Measurements from ENCODE around the gene THNSL1. TPM values are rescaled to one million over a fixed set of nuclear protein-coding genes. Genes with fewer than 3 reads are reported as not detected.

THNSL1 gene
- 3.8 and 7.3 TPM in 2 replicates for total RNA-seq (2016; rRNA removed; fragmentation: Illumina TruSeq; extraction: Trizol)
- 0.30 and 0.44 TPM in 2 replicates for total RNA-seq (2016; cell fraction: cytosol; rRNA removed; fragmentation: Illumina TruSeq; extraction: Trizol; ENCODE audit: low read depth)
- 3.6 and 6.9 TPM in 2 replicates for total RNA-seq (2016; cell fraction: insoluble cytoplasmic fraction; rRNA removed; fragmentation: Illumina TruSeq; extraction: Trizol)
- 1.1 and 1.6 TPM in 2 replicates for total RNA-seq (2016; cell fraction: membrane; rRNA removed; fragmentation: Illumina TruSeq; extraction: Trizol)
- total RNA-seq (2016; cell fraction: nucleus; rRNA removed; fragmentation: Illumina TruSeq; extraction: Trizol), result 2.2 and 2.3 TPM in 2 replicates
- 1.2 and 1.3 TPM in 2 replicates for polyA plus RNA-seq (2011; rRNA removed)
- 0.52 and 0.96 TPM in 2 replicates for polyA plus RNA-seq (2011; cell fraction: cytosol; rRNA removed)
- polyA plus RNA-seq (2011; cell fraction: nucleus; rRNA removed), result 0.29 and 0.36 TPM in 2 replicates
- 1.8 and 3.0 TPM in 2 replicates for polyA plus RNA-seq (2012)
- 0.23 and 0.27 TPM in 2 replicates for polyA plus RNA-seq (2016; cell fraction: cytosol; fragmentation: Illumina TruSeq; extraction: Trizol; ENCODE audit: low read depth)
- 6.1 and 6.5 TPM in 2 replicates for polyA plus RNA-seq (2016; cell fraction: insoluble cytoplasmic fraction; fragmentation: Illumina TruSeq; extraction: Trizol; ENCODE audit: low read depth)
- polyA plus RNA-seq (2016; cell fraction: membrane; fragmentation: Illumina TruSeq; extraction: Trizol; ENCODE audit: low read depth), result 0.58 and 0.65 TPM in 2 replicates
- polyA plus RNA-seq (2016; cell fraction: nucleus; fragmentation: Illumina TruSeq; extraction: Trizol; ENCODE audit: insufficient read depth, low read depth), result 1.6 and 1.8 TPM in 2 replicates
- polyA minus RNA-seq (2011; rRNA and poly(A)+ RNA removed; ENCODE audit: low replicate concordance), result 0.42 and 0.75 TPM in 2 replicates
- 1.3 and 2.0 TPM in 2 replicates for polyA minus RNA-seq (2011; cell fraction: cytosol; rRNA and poly(A)+ RNA removed)
- polyA minus RNA-seq (2011; cell fraction: nucleus; rRNA and poly(A)+ RNA removed), result 1.7 and 1.8 TPM in 2 replicates
- Bru-seq, nascent RNA, result percentile 53 among the genes with signal in this experiment
- BruChase-seq, experiment 1, labeled RNA remaining after a 6-hour chase, result percentile 53 among the genes with signal in this experiment
- BruChase-seq, experiment 2, labeled RNA remaining after a 2-hour chase, result percentile 76 among the genes with signal in this experiment
- long read RNA-seq, experiment 1, partial matches to known transcripts, result 0 of 1 reads
- long read RNA-seq, experiment 1, other reads (novel, unspliced or antisense), result 0 of 1 reads
- long read RNA-seq, experiment 2, partial matches to known transcripts, result 0 of 4 reads
- long read RNA-seq, experiment 2, other reads (novel, unspliced or antisense), result 1 of 4 reads

GRCh38 chr10:25016376-25017153, at the start of gene THNSL1:
Gene THNSL1 (plus strand): TSS chr10:25016612. CDS start chr10:25023224, 6,612 bp downstream.
- FAIRE-seq, result peak; percentile 67
- in situ Hi-C loops (cut with HindIII; ENCODE audit: extremely low pct_ligation_motif_present, low pct_unique_long_range_greater_than_20kb), result loop anchor here (5.0 to 10.0 kb wide), 2 partner anchors 46 to 292 kb away; partner anchors contain the start of gene ARHGAP21
- POLR2A ChIA-PET, result interaction anchor here (1.0 to 2.5 kb wide), 6 partner anchors 8 to 292 kb away, joined by 3 to 35 read pairs (median 8); no protein-coding TSS in a partner anchor
- TF ChIP-seq ZNF589 (CRISPR knock-in tag; conservative IDR thresholded peaks at IDR 0.05), result peak; percentile 96; the same call in 1 of the 2 replicates
- peak; percentile 36; the same call in 1 of the 2 replicates for TF ChIP-seq PATZ1 (CRISPR knock-in tag; IDR thresholded peaks at IDR 0.05)
- no peak for TF ChIP-seq RORA (CRISPR knock-in tag; IDR thresholded peaks at IDR 0.05)
- peak; percentile 11 for TF ChIP-seq TEAD3 (CRISPR knock-in tag; optimal IDR thresholded peaks at IDR 0.05; ENCODE audit: borderline replicate concordance)
- TF ChIP-seq, protein P1, sequence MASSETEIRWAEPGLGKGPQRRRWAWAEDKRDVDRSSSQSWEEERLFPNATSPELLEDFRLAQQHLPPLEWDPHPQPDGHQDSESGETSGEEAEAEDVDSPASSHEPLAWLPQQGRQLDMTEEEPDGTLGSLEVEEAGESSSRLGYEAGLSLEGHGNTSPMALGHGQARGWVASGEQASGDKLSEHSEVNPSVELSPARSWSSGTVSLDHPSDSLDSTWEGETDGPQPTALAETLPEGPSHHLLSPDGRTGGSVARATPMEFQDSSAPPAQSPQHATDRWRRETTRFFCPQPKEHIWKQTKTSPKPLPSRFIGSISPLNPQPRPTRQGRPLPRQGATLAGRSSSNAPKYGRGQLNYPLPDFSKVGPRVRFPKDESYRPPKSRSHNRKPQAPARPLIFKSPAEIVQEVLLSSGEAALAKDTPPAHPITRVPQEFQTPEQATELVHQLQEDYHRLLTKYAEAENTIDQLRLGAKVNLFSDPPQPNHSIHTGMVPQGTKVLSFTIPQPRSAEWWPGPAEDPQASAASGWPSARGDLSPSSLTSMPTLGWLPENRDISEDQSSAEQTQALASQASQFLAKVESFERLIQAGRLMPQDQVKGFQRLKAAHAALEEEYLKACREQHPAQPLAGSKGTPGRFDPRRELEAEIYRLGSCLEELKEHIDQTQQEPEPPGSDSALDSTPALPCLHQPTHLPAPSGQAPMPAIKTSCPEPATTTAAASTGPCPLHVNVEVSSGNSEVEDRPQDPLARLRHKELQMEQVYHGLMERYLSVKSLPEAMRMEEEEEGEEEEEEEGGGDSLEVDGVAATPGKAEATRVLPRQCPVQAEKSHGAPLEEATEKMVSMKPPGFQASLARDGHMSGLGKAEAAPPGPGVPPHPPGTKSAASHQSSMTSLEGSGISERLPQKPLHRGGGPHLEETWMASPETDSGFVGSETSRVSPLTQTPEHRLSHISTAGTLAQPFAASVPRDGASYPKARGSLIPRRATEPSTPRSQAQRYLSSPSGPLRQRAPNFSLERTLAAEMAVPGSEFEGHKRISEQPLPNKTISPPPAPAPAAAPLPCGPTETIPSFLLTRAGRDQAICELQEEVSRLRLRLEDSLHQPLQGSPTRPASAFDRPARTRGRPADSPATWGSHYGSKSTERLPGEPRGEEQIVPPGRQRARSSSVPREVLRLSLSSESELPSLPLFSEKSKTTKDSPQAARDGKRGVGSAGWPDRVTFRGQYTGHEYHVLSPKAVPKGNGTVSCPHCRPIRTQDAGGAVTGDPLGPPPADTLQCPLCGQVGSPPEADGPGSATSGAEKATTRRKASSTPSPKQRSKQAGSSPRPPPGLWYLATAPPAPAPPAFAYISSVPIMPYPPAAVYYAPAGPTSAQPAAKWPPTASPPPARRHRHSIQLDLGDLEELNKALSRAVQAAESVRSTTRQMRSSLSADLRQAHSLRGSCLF (CRISPR knock-in tag; IDR thresholded peaks at IDR 0.05; ENCODE audit: borderline replicate concordance), result no peak; the same call in 1 of the 2 replicates
- peak; percentile 97 for TF ChIP-seq TEAD2 (CRISPR knock-in tag; IDR thresholded peaks at IDR 0.05)
- TF ChIP-seq ZMYM4 (CRISPR knock-in tag; IDR thresholded peaks at IDR 0.05), result peak; percentile 98
- no peak for TF ChIP-seq PAF1 (CRISPR knock-in tag; IDR thresholded peaks at IDR 0.05)
- TF ChIP-seq SOX5 (CRISPR knock-in tag; IDR thresholded peaks at IDR 0.05; ENCODE audit: borderline replicate concordance), result peak; percentile 58; the same call in 1 of the 2 replicates
- TF ChIP-seq DDIT3 (CRISPR knock-in tag; IDR thresholded peaks at IDR 0.05), result no peak

More at GRCh38 chr10:25016376-25017153, at the start of gene THNSL1:
- peak; percentile 99 for ATAC-seq
- 1% methylated on average over 37 of the region's 69 CpGs for WGBS (ENCODE audit: low lambda C conversion rate)
- peak within 1 kb of the TSS; percentile 100 for H3K27ac ChIP-seq (ENCODE audit: extremely low read length, insufficient read depth, low read length)
- DNase-seq (ENCODE audit: low spot score), result peak; percentile 97
- BruUV-seq (replicated peaks), result TSS peak; percentile 93
- no peaks in the 10 kb centered on the region for H3K36me3 ChIP-seq (replicated peaks in 1 of 2; ENCODE audit: control insufficient read depth in 1 of 2, insufficient read depth in 2 of 2, low read length in 2 of 2)
- intact Hi-C loops (cut with micrococcal nuclease; ENCODE audit: unreplicated experiment), result loop anchor here (1.0 to 5.0 kb wide), 5 partner anchors 44 to 374 kb away; partner anchors contain the start of gene ARHGAP21
- no peaks in the 10 kb centered on the region for H4K20me1 ChIP-seq (ENCODE audit: insufficient read depth, low read length)
- peak within 1 kb of the TSS; percentile 64 to 84 (median 71) for H3K4me3 ChIP-seq (replicated peaks in 1 of 3; ENCODE audit: insufficient read depth in 1 of 3, low read depth in 2 of 3, low read length in 3 of 3)
- H3K79me2 ChIP-seq (ENCODE audit: insufficient read depth, low read length), result no peaks in the 10 kb centered on the region
- no peaks in the 10 kb centered on the region for H3K27me3 ChIP-seq (ENCODE audit: control insufficient read depth in 1 of 2, insufficient read depth in 2 of 2, low read length in 2 of 2)
- H3K9me3 ChIP-seq (ENCODE audit: low read length), result no peaks in the 10 kb centered on the region
- H3K9ac ChIP-seq (ENCODE audit: insufficient read depth, low read depth, low read length), result peak within 1 kb of the TSS; percentile 93
- CTCF ChIA-PET (ENCODE audit: low intra/inter-chr PET ratio, low total read pairs), result no interaction called here
- H2AFZ ChIP-seq (ENCODE audit: low read length), result peak within 1 kb of the TSS; percentile 61
- peak within 1 kb of the TSS; percentile 97 for H3K4me2 ChIP-seq (ENCODE audit: low read depth, low read length)
- peaks cover 32% of the 10 kb centered on the region for H3K4me1 ChIP-seq (ENCODE audit: insufficient read depth, low read length)
